ENCODE measurements around the gene MMP3.

GRCh38 chr11:102853956-102854355, 10.5 kb upstream of the MMP3 start:
- no peak for TF ChIP-seq CEBPB (IDR thresholded peaks at IDR 0.05)
- TF ChIP-seq EGR1 (IDR thresholded peaks at IDR 0.05), result no peak
- TF ChIP-seq EP300 (IDR thresholded peaks at IDR 0.05; ENCODE audit: borderline replicate concordance), result no peak
- no peak for TF ChIP-seq TAF1 (IDR thresholded peaks at IDR 0.05; ENCODE audit: low read depth)
- no peak for TF ChIP-seq YY1 (IDR thresholded peaks at IDR 0.05; ENCODE audit: low read depth)
- TF ChIP-seq RAD21 (IDR thresholded peaks at IDR 0.05; ENCODE audit: low read depth), result no peak
- no peak for TF ChIP-seq FOXM1 (IDR thresholded peaks at IDR 0.05; ENCODE audit: borderline replicate concordance, low read depth)
- no peak for TF ChIP-seq CREB1 (IDR thresholded peaks at IDR 0.05; ENCODE audit: low read depth)
- TF ChIP-seq REST (IDR thresholded peaks at IDR 0.05; ENCODE audit: low read depth), result no peak
- no peak for TF ChIP-seq ZBTB7A (IDR thresholded peaks at IDR 0.05; ENCODE audit: low read depth)
- TF ChIP-seq NFIC (IDR thresholded peaks at IDR 0.05), result no peak
- no peak for TF ChIP-seq TCF12 (IDR thresholded peaks at IDR 0.05; ENCODE audit: low read depth)
- no peak for TF ChIP-seq MAX (IDR thresholded peaks at IDR 0.05)
- no peak for TF ChIP-seq TEAD4 (IDR thresholded peaks at IDR 0.05)
